DOHH2 (cell line): ENCODE data around the gene FLNA.
A peak's percentile ranks its signal among the peaks of the same experiment; 100 is the strongest.

Experiments used
- H3F3A ChIP-seq: fragments of 200-600 bp; sonication (generic), shearing (Covaris generic); 2 replicates; pipeline ENCODE4 v1.6.0; 2016; ENCODE audit warnings: antibody characterized with exemption, mild to moderate bottlenecking; ENCODE audit not compliant: control insufficient read depth, insufficient read depth
- H3K27ac ChIP-seq: fragments of 200-600 bp; sonication (generic); 2 replicates; pipeline ENCODE4 v1.5.1; 2014; ENCODE audit warnings: low read depth, mild to moderate bottlenecking, low read length, moderate library complexity
- H3K27me3 ChIP-seq: fragments of 200-600 bp; sonication (generic); 2 replicates; pipeline ENCODE4 v1.6.1; 2014; ENCODE audit warnings: mild to moderate bottlenecking, low read length, mixed read lengths; ENCODE audit not compliant: control insufficient read depth
- H3K36me3 ChIP-seq: fragments of 200-600 bp; sonication (generic); 2 replicates; pipeline ENCODE4 v1.6.1; 2014; ENCODE audit warnings: mild to moderate bottlenecking, low read length, moderate library complexity, mixed read lengths; ENCODE audit not compliant: control insufficient read depth
- H3K4me1 ChIP-seq: fragments of 200-600 bp; sonication (generic); 2 replicates; pipeline ENCODE4 v1.6.1; 2014; ENCODE audit warnings: mild to moderate bottlenecking, low read length, mixed read lengths; ENCODE audit not compliant: control insufficient read depth
- H3K4me2 ChIP-seq: fragments of 200-600 bp; sonication (generic); 2 replicates; pipeline ENCODE4 v1.6.0; 2014; ENCODE audit warnings: mild to moderate bottlenecking, low read length, moderate library complexity
- H3K4me3 ChIP-seq: fragments of 200-600 bp; sonication (generic); 2 replicates; pipeline ENCODE4 v1.5.1; 2014; ENCODE audit warnings: mild to moderate bottlenecking, low read length, mixed read lengths
- H3K79me2 ChIP-seq: fragments of 200-600 bp; sonication (generic); 2 replicates; pipeline ENCODE4 v1.6.1; 2014; ENCODE audit warnings: mild to moderate bottlenecking, low read length, mixed read lengths; ENCODE audit not compliant: control insufficient read depth
- H3K9me2 ChIP-seq: fragments of 200-600 bp; sonication (generic); replicated peaks from 2 replicates; pipeline ENCODE4 v1.6.1; 2014; ENCODE audit warnings: mild to moderate bottlenecking, low read length, mixed read lengths; ENCODE audit not compliant: control insufficient read depth
- H3K9me3 ChIP-seq: fragments of 200-600 bp; sonication (generic); 2 replicates; pipeline ENCODE4 v1.6.1; 2014; ENCODE audit warnings: antibody characterized with exemption, low read length, mixed read lengths; ENCODE audit not compliant: control insufficient read depth, insufficient read depth
- H4K20me1 ChIP-seq: fragments of 200-600 bp; sonication (generic); 2 replicates; pipeline ENCODE4 v1.6.0; 2014; ENCODE audit warnings: low read depth, mild to moderate bottlenecking, antibody characterized with exemption, low read length, moderate library complexity; ENCODE audit not compliant: control insufficient read depth, insufficient read depth
- CTCF ChIP-seq: fragments of 200-600 bp; sonication (generic); IDR thresholded peaks from one replicate; pipeline ENCODE4 v1.5.1; 2014; ENCODE audit warnings: antibody characterized with exemption, mild to moderate bottlenecking, low read depth, low read length; ENCODE audit not compliant: poor library complexity, severe bottlenecking
- EZH2phosphoT487 ChIP-seq: fragments of 200-600 bp; sonication (generic); IDR thresholded peaks from 2 replicates; pipeline ENCODE4 v1.6.1; 2017; ENCODE audit warnings: borderline replicate concordance, mild to moderate bottlenecking, antibody characterized with exemption, low read length, moderate library complexity, mixed read lengths

The FLNA gene

DNA sequence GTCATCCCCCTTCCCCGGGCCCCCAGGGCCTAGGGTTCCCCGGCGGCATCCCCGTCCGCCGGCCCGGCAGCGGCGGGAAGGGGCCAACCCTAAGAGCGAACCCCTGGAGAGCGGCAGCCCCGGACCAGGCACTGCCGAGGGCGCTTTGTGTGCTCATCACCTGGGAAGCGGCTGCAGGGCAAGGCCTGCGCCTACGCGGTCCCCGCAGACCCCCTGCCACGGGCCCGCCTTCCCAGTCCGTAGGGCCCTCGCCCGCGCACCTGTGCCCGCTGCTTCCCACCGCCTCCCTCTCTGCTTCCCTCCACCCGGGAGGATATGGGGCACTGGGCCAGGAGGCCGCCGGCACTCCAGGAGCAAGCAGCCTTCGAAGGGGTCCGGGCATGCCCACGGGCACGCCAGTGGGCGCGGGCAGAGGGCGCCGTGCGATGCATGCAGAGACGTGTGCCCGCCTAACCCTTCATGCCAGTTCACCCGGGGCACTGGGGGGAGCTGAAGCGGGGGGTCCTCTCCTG lies 2.6 kb downstream of the FLNA start:
- TF ChIP-seq EZH2phosphoT487, result no peak
- no peak for TF ChIP-seq CTCF
- H3K4me2 ChIP-seq, result peak overlapping the region; percentile 63
- H3F3A ChIP-seq, result no peaks in the 10 kb centered on the region
- peaks cover 30% of the 10 kb centered on the region for H3K79me2 ChIP-seq
- no peaks in the 10 kb centered on the region for H3K9me3 ChIP-seq
- no peaks in the 10 kb centered on the region; the same call in none of the 2 replicates for H3K36me3 ChIP-seq
- H3K27ac ChIP-seq, result no peak overlapping the region
- peak overlapping the region; percentile 66 for H3K4me3 ChIP-seq
- no peaks in the 10 kb centered on the region for H4K20me1 ChIP-seq
- H3K4me1 ChIP-seq, result peaks cover 53% of the 10 kb centered on the region
- H3K9me2 ChIP-seq, result no peaks in the 10 kb centered on the region
- H3K27me3 ChIP-seq, result peaks cover 8% of the 10 kb centered on the region; the same call in 1 of the 2 replicates

DNA sequence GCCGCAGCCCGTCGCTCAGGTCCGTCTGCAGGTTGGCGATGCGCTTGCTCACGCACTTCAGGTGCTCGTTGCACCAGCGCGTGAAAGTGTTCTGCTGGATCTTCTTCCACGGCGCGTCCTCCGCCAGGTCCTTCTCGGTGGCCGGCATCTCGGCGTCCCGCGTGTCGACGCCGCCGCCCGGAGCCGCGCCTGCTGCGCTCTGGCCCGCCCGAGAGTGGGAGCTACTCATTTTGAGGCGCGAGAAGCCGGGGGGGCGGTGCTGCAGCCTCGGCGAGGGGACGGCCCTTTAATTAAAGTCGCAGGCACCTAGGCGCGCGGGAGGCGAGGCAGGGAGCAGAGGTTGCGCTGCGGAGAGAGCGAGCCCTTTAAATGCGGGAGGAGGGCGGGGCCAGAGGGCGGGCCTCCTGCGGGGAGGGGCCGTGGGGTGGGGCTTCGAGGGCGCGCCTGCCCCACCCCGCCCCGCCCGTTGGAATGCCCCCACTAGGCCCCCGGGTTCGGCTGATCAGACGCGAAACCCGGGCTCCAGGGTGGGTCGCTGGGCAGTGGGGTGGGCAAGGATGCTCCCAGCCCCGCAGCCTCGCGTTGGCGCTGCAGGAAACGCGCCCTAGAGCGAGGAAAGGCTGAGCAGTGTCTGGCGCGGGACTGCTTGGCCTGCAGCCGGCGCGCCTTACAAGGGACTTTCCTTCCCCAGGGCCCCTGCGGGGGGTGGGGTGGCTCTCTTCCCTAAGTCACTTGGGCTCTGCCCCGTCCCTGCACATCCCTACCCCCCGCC lies 3.2 kb downstream of the FLNA start:
- peaks cover 8% of the 10 kb centered on the region; the same call in 1 of the 2 replicates for H3K27me3 ChIP-seq
- 0 out of 2 replicates have a peak overlapping the region, but pooled peaks have one; percentile 46 for H3K27ac ChIP-seq
- H3K36me3 ChIP-seq, result peaks cover 3% of the 10 kb centered on the region
- no peaks in the 10 kb centered on the region for H3K9me2 ChIP-seq
- H4K20me1 ChIP-seq, result no peaks in the 10 kb centered on the region
- TF ChIP-seq CTCF (no peak), EZH2phosphoT487 (no peak)
- peaks cover 30% of the 10 kb centered on the region for H3K79me2 ChIP-seq
- peak overlapping the region; percentile 93 for H3K4me2 ChIP-seq
- no peaks in the 10 kb centered on the region for H3K9me3 ChIP-seq
- H3F3A ChIP-seq, result no peaks in the 10 kb centered on the region
- H3K4me3 ChIP-seq, result peak overlapping the region; percentile 87
- peaks cover 53% of the 10 kb centered on the region for H3K4me1 ChIP-seq

DNA sequence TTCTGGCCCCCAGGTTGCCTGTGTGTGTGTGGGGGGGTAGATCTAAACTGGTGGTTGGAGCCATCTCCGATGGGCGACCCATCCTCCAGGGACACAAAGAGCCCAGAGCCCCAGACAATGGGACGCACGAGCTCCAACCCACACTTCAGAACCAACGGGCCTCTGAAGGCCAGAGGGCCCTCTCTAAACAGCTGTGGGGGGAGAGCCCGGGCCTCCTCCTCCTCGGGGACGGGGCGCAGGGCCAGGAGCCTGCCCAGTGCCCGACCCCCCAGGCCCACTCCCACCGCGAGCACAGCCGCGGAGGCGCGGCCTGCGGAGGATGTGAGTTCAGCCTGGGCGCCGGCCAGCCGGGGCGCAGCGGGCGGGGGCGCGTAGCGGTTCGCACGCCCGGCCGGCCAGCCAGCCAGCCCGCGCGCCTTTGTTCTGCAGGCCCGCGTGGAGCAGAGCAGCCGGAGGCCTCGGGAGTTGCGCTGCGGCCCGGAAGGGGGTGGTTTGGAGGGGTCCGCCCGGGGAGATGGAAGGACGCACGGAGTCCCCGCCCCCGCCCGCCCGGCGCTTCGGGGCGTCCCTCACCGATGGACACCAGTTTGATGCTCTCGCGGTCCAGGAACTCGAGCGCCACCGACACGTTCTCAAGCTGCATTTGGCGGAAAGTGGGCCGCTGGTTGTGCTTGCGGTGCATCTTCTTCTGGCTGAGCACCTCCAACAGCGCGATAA lies 4.0 kb downstream of the FLNA start:
- Histone ChIP-seq H3K27ac (peak overlapping the region; percentile 46), H3K9me2 (no peaks in the 10 kb centered on the region), H3K4me3 (peak overlapping the region; percentile 87), H3K9me3 (no peaks in the 10 kb centered on the region), H4K20me1 (no peaks in the 10 kb centered on the region), H3K27me3 (peaks cover 8% of the 10 kb centered on the region; the same call in 1 of the 2 replicates), H3K4me2 (peak overlapping the region; percentile 93), H3K4me1 (peaks cover 52% of the 10 kb centered on the region), H3F3A (no peaks in the 10 kb centered on the region), H3K36me3 (peaks cover 4% of the 10 kb centered on the region), H3K79me2 (peaks cover 30% of the 10 kb centered on the region)
- TF ChIP-seq EZH2phosphoT487 (no peak), CTCF (no peak)
